ENCODE measurements around the gene VAPB. TPM values are rescaled to one million over a fixed set of nuclear protein-coding genes. Genes with fewer than 3 reads are reported as not detected.

VAPB gene
- total RNA-seq, 1 donor from 2014 or later: 55.3 TPM

- Mint-ChIP-seq H3K4me1 (ENCODE audit: low read depth) (peaks cover 3% of the 10 kb centered on the region), H3K27ac (ENCODE audit: unreplicated experiment) (no peak overlapping the region), H3K36me3 (ENCODE audit: low read depth) (peaks cover 19% of the 10 kb centered on the region), H3K4me3 (ENCODE audit: unreplicated experiment) (no peak overlapping the region), H3K9me3 (ENCODE audit: low read depth) (peaks cover 2% of the 10 kb centered on the region), H3K27me3 (ENCODE audit: low read depth) (no peaks in the 10 kb centered on the region)
- no peak for TF ChIP-seq CTCF (IDR thresholded peaks at IDR 0.05)
- no peak for DNase-seq (ENCODE audit: low spot score)
These were observed 59.9 kb downstream of the VAPB start for GRCh38 chr20:58448958-58449357.

GRCh38 chr20:58449681-58450221 is 60.7 kb downstream of the VAPB start:
- no peak for TF ChIP-seq CTCF (IDR thresholded peaks at IDR 0.05)
- Mint-ChIP-seq H3K27ac (ENCODE audit: unreplicated experiment) (no peak overlapping the region), H3K4me3 (ENCODE audit: unreplicated experiment) (no peak overlapping the region), H3K36me3 (ENCODE audit: low read depth) (peaks cover 22% of the 10 kb centered on the region), H3K27me3 (ENCODE audit: low read depth) (no peaks in the 10 kb centered on the region), H3K9me3 (ENCODE audit: low read depth) (peaks cover 10% of the 10 kb centered on the region), H3K4me1 (ENCODE audit: low read depth) (peaks cover 3% of the 10 kb centered on the region)
- no peak for DNase-seq (ENCODE audit: low spot score)

GRCh38 chr20:58450254-58450653 is 61.2 kb downstream of the VAPB start:
- Mint-ChIP-seq H3K4me3 (ENCODE audit: unreplicated experiment) (no peak overlapping the region), H3K36me3 (ENCODE audit: low read depth) (peaks cover 19% of the 10 kb centered on the region), H3K27me3 (ENCODE audit: low read depth) (no peaks in the 10 kb centered on the region), H3K9me3 (ENCODE audit: low read depth) (peaks cover 11% of the 10 kb centered on the region), H3K4me1 (ENCODE audit: low read depth) (peaks cover 3% of the 10 kb centered on the region), H3K27ac (ENCODE audit: unreplicated experiment) (no peak overlapping the region)
- TF ChIP-seq CTCF (IDR thresholded peaks at IDR 0.05): no peak
- no peak for DNase-seq (ENCODE audit: low spot score)

GRCh38 chr20:58452667-58453255 is 63.7 kb downstream of the VAPB start:
- no peak overlapping the region for H3K27ac Mint-ChIP-seq (ENCODE audit: unreplicated experiment)
- peaks cover 16% of the 10 kb centered on the region for H3K36me3 Mint-ChIP-seq (ENCODE audit: low read depth)
- no peaks in the 10 kb centered on the region for H3K27me3 Mint-ChIP-seq (ENCODE audit: low read depth)
- H3K4me1 Mint-ChIP-seq (ENCODE audit: low read depth): no peaks in the 10 kb centered on the region
- DNase-seq (ENCODE audit: low spot score): no peak
- H3K9me3 Mint-ChIP-seq (ENCODE audit: low read depth): peaks cover 11% of the 10 kb centered on the region
- TF ChIP-seq CTCF (IDR thresholded peaks at IDR 0.05): no peak
- H3K4me3 Mint-ChIP-seq (ENCODE audit: unreplicated experiment): no peak overlapping the region

GRCh38 chr20:58453391-58453790 is 64.4 kb downstream of the VAPB start:
- H3K36me3 Mint-ChIP-seq (ENCODE audit: low read depth): peaks cover 14% of the 10 kb centered on the region
- no peak overlapping the region for H3K27ac Mint-ChIP-seq (ENCODE audit: unreplicated experiment)
- H3K9me3 Mint-ChIP-seq (ENCODE audit: low read depth): peaks cover 11% of the 10 kb centered on the region
- no peak overlapping the region for H3K4me3 Mint-ChIP-seq (ENCODE audit: unreplicated experiment)
- no peak for DNase-seq (ENCODE audit: low spot score)
- H3K4me1 Mint-ChIP-seq (ENCODE audit: low read depth): no peaks in the 10 kb centered on the region
- no peak for TF ChIP-seq CTCF (IDR thresholded peaks at IDR 0.05)
- H3K27me3 Mint-ChIP-seq (ENCODE audit: low read depth): no peaks in the 10 kb centered on the region

All from chondrocyte (in vitro differentiated cells).